GM18505 (cell line): Measurements from ENCODE around the gene POLE.

Experiments
- ATAC-seq: cut with Tn5 transposase; IDR thresholded peaks from one replicate; pipeline ENCODE4 v1.9.1; 2021; ENCODE audit not compliant: unreplicated experiment
- POLR2A ChIP-seq: IDR thresholded peaks from 4 replicates; pipeline ENCODE4 v1.6.1; 2011; ENCODE audit warnings: borderline replicate concordance; ENCODE audit not compliant: insufficient read depth, insufficient read length; ENCODE audit errors: extremely low read depth

POLE gene

GRCh38 chr12:132619386-132620112, 67.6 kb downstream of the POLE start:
- ATAC-seq, result no peak
- TF ChIP-seq POLR2A, result no peak

- ATAC-seq, result no peak
- no peak for TF ChIP-seq POLR2A
Observed at GRCh38 chr12:132619071-132619385, 68.1 kb downstream of the POLE start.

- no peak for ATAC-seq
Observed at GRCh38 chr12:132618683-132619043, 68.5 kb downstream of the POLE start, which contains the start of gene P2RX2. Gene P2RX2, plus strand, starts transcription at chr12:132618776. Its CDS starts 41 bp downstream, at chr12:132618817.

GRCh38 chr12:132617822-132618682, 69.1 kb downstream of the POLE start:
- ATAC-seq, result no peak
- TF ChIP-seq POLR2A, result no peak

More at GRCh38 chr12:132618683-132619043, 68.5 kb downstream of the POLE start, which contains the start of gene P2RX2:
- TF ChIP-seq POLR2A, result no peak

- no peak for TF ChIP-seq POLR2A
- ATAC-seq, result no peak
Observed at GRCh38 chr12:132617135-132617701, 69.9 kb downstream of the POLE start.

- no peak for TF ChIP-seq POLR2A
- no peak for ATAC-seq
Observed at GRCh38 chr12:132615579-132616038, 71.5 kb downstream of the POLE start.

- TF ChIP-seq POLR2A, result no peak
Observed at GRCh38 chr12:132614861-132615578, 72.1 kb downstream of the POLE start.

GRCh38 chr12:132614029-132614428, 73.1 kb downstream of the POLE start:
- no peak for TF ChIP-seq POLR2A

More at GRCh38 chr12:132614861-132615578, 72.1 kb downstream of the POLE start:
- ATAC-seq, result no peak

GRCh38 chr12:132611620-132612019, 75.5 kb downstream of the POLE start:
- no peak for TF ChIP-seq POLR2A
- no peak for ATAC-seq

More at GRCh38 chr12:132614029-132614428, 73.1 kb downstream of the POLE start:
- ATAC-seq, result no peak

GRCh38 chr12:132610866-132611602, 76.1 kb downstream of the POLE start:
- ATAC-seq, result no peak
- TF ChIP-seq POLR2A, result no peak

- no peak for TF ChIP-seq POLR2A
Observed at GRCh38 chr12:132610051-132610759, 76.9 kb downstream of the POLE start, which contains the start of gene LRCOL1. Gene LRCOL1, minus strand, starts transcription at chr12:132610582. Its CDS starts 4,331 bp downstream, at chr12:132606251.

More at GRCh38 chr12:132610051-132610759, 76.9 kb downstream of the POLE start, which contains the start of gene LRCOL1:
- no peak for ATAC-seq
